ENCODE measurements around the gene CDK13.

The CDK13 gene

GRCh38 chr7:40027545-40027944 lies 77.5 kb downstream of the CDK13 start:
- no peak for DNase-seq (ENCODE audit: low read depth)
- TF ChIP-seq CTCF (conservative IDR thresholded peaks at IDR 0.05; ENCODE audit: low read depth, low read length) = no peak
- no peak overlapping the region for H3K4me3 ChIP-seq (ENCODE audit: low read length)

- no peak for DNase-seq (ENCODE audit: low read depth)
- no peak overlapping the region for H3K4me3 ChIP-seq (ENCODE audit: low read length)
- no peak for TF ChIP-seq CTCF (conservative IDR thresholded peaks at IDR 0.05; ENCODE audit: low read depth, low read length)
Observed at GRCh38 chr7:40033826-40034225, 83.8 kb downstream of the CDK13 start.

- DNase-seq (ENCODE audit: low read depth) = no peak
- no peak for TF ChIP-seq CTCF (conservative IDR thresholded peaks at IDR 0.05; ENCODE audit: low read depth, low read length)
Observed at GRCh38 chr7:40041456-40041855, 91.4 kb downstream of the CDK13 start.

GRCh38 chr7:40043164-40043563 lies 93.1 kb downstream of the CDK13 start:
- no peak overlapping the region for H3K4me3 ChIP-seq (ENCODE audit: low read length)

More at GRCh38 chr7:40041456-40041855, 91.4 kb downstream of the CDK13 start:
- no peak overlapping the region for H3K4me3 ChIP-seq (ENCODE audit: low read length)

GRCh38 chr7:40047661-40048060 lies 97.6 kb downstream of the CDK13 start:
- DNase-seq (ENCODE audit: low read depth) = no peak
- no peak overlapping the region for H3K4me3 ChIP-seq (ENCODE audit: low read length)
- peak; percentile 42 for TF ChIP-seq CTCF (conservative IDR thresholded peaks at IDR 0.05; ENCODE audit: low read depth, low read length)

More at GRCh38 chr7:40043164-40043563, 93.1 kb downstream of the CDK13 start:
- TF ChIP-seq CTCF (conservative IDR thresholded peaks at IDR 0.05; ENCODE audit: low read depth, low read length) = no peak
- no peak for DNase-seq (ENCODE audit: low read depth)

- no peak for TF ChIP-seq CTCF (conservative IDR thresholded peaks at IDR 0.05; ENCODE audit: low read depth, low read length)
- DNase-seq (ENCODE audit: low read depth) = no peak
- no peak overlapping the region for H3K4me3 ChIP-seq (ENCODE audit: low read length)
Observed at GRCh38 chr7:40057292-40057691, 107.2 kb downstream of the CDK13 start.

GRCh38 chr7:40058026-40058425 lies 108.0 kb downstream of the CDK13 start:
- no peak for TF ChIP-seq CTCF (conservative IDR thresholded peaks at IDR 0.05; ENCODE audit: low read depth, low read length)
- no peak for DNase-seq (ENCODE audit: low read depth)
- H3K4me3 ChIP-seq (ENCODE audit: low read length) = no peak overlapping the region

Data from retinal pigment epithelial cell (primary cell).